H4 (cell line): ENCODE data around the gene DNAJB14. TPM values are rescaled to one million over a fixed set of nuclear protein-coding genes. Genes with fewer than 3 reads are reported as not detected.

Source experiments
- DNase-seq: peaks from one replicate; pipeline ENCODE4 v3.0.0-alpha.2; 2015; ENCODE audit warnings: low spot score
- total RNA-seq: library from RNA; depleted of rRNA; stranded (reverse); fragments of >200 nt; shearing (Covaris generic); gene quantifications from 2 replicates; pipeline ENCODE4 v1.2.3, GENCODE V29; 2014

DNAJB14 gene
- total RNA-seq, 1 experiment from 2014 or later = 32.6 TPM

- peak; percentile 25 for DNase-seq
Observed at GRCh38 chr4:99945718-99946355, 581 bp downstream of the DNAJB14 start.

GRCh38 chr4:99943904-99944437 is 2.4 kb downstream of the DNAJB14 start:
- no peak for DNase-seq

- DNase-seq = no peak
Observed at GRCh38 chr4:99938243-99938753, 8.1 kb downstream of the DNAJB14 start.

GRCh38 chr4:99934891-99935290 is 11.5 kb downstream of the DNAJB14 start:
- no peak for DNase-seq

- no peak for DNase-seq
Observed at GRCh38 chr4:99927566-99927965, 18.9 kb downstream of the DNAJB14 start.

GRCh38 chr4:99921174-99921573 is 25.2 kb downstream of the DNAJB14 start:
- DNase-seq = no peak

- no peak for DNase-seq
Observed at GRCh38 chr4:99918656-99919055, 27.8 kb downstream of the DNAJB14 start.

GRCh38 chr4:99917575-99917974 is 28.8 kb downstream of the DNAJB14 start:
- DNase-seq = no peak

- DNase-seq = no peak
Observed at GRCh38 chr4:99915449-99915848, 31.0 kb downstream of the DNAJB14 start.

- DNase-seq = no peak
Observed at GRCh38 chr4:99894998-99895397, 51.4 kb downstream of the DNAJB14 start.

GRCh38 chr4:99894161-99894997 is 52.0 kb downstream of the DNAJB14 start, which contains the start of gene LAMTOR3:
Gene LAMTOR3 (minus strand): TSS chr4:99894427. CDS start chr4:99893963, 464 bp downstream.
- peak; percentile 91 for DNase-seq

GRCh38 chr4:99893839-99894160 is 52.6 kb downstream of the DNAJB14 start:
- no peak for DNase-seq

- no peak for DNase-seq
Observed at GRCh38 chr4:99893029-99893428, 53.4 kb downstream of the DNAJB14 start.

- no peak for DNase-seq
Observed at GRCh38 chr4:99891351-99891750, 55.1 kb downstream of the DNAJB14 start.

GRCh38 chr4:99887837-99888236 is 58.6 kb downstream of the DNAJB14 start:
- DNase-seq = no peak

GRCh38 chr4:99886146-99886545 is 60.3 kb downstream of the DNAJB14 start:
- no peak for DNase-seq

GRCh38 chr4:99885687-99886086 is 60.7 kb downstream of the DNAJB14 start:
- DNase-seq = no peak

GRCh38 chr4:99885063-99885664 is 61.3 kb downstream of the DNAJB14 start:
- DNase-seq = peak; percentile 41

- DNase-seq = no peak
Observed at GRCh38 chr4:99879458-99879857, 67.0 kb downstream of the DNAJB14 start.

- DNase-seq = no peak
Observed at GRCh38 chr4:99878604-99879003, 67.8 kb downstream of the DNAJB14 start.

- no peak for DNase-seq
Observed at GRCh38 chr4:99876946-99877345, 69.5 kb downstream of the DNAJB14 start.

- DNase-seq = no peak
Observed at GRCh38 chr4:99875071-99875470, 71.3 kb downstream of the DNAJB14 start.
